Thyroid gland (tissue), 4 donors: ENCODE measurements around the gene COX19. TPM values are rescaled to one million over a fixed set of nuclear protein-coding genes. Genes with fewer than 3 reads are reported as not detected.
"Not testable (repeated sequence)": the region's sequence is repeated elsewhere in the genome, so short reads cannot be mapped to it uniquely, and the experiment has no call there.

Source experiments
- DNase-seq, 2 donors: peaks; one replicate each; pipeline ENCODE4 v3.0.0-alpha.2; 2019
- H3K27ac ChIP-seq, 3 donors: fragments of 200-600 bp; sonication (generic); 1 replicate in 2 of 3; 2 replicates in 1 of 3; pipeline ENCODE4 v1.5.1; 2016 to 2019; ENCODE audit warnings: mild to moderate bottlenecking in 1 of 3, moderate library complexity in 1 of 3
- H3K27me3 ChIP-seq: fragments of 200-600 bp; sonication (generic); one replicate; pipeline ENCODE4 v1.5.1; 2019
- H3K36me3 ChIP-seq, 2 donors: fragments of 200-600 bp; sonication (generic); one replicate each; pipeline ENCODE4 v1.5.1; 2016 to 2019
- H3K4me1 ChIP-seq, 2 donors: fragments of 200-600 bp; sonication (generic); one replicate each; pipeline ENCODE4 v1.5.1; 2017 to 2019
- H3K4me3 ChIP-seq, 3 donors: fragments of 200-600 bp; sonication (generic); replicated peaks in 1 of 3; 1 replicate in 2 of 3; 2 replicates in 1 of 3; pipeline ENCODE4 v1.5.1; 2016; ENCODE audit warnings: mild to moderate bottlenecking in 1 of 3
- H3K9me3 ChIP-seq: fragments of 200-600 bp; sonication (generic); one replicate; pipeline ENCODE4 v1.5.1; 2017
- POLR2A ChIP-seq, 2 donors: fragments of 450-650 bp; IDR thresholded peaks; one replicate each; pipeline ENCODE4 v1.6.1; 2017; ENCODE audit warnings: antibody characterized with exemption in 2 of 2, mild to moderate bottlenecking in 2 of 2, moderate library complexity in 1 of 2
- WGBS, 2 donors: methylation state at CpG; one replicate each; pipeline ENCODE4 v1.1.5; 2017; 5-methylcytosine and 5-hydroxymethylcytosine counted together
- intact Hi-C: fragments of 100-400 bp; cut with DNase I; formaldehyde crosslinking; loops from one replicate; pipeline ENCODE4 v1.15.1; 2023
- total RNA-seq, 4 donors: library from RNA; depleted of rRNA; stranded (reverse); fragments of >200 nt; gene quantifications; one replicate each; pipeline ENCODE4 v1.2.3, GENCODE V29; 2016
- TF ChIP-seq, protein P1 (sequence below), 6 experiments: fragments of 200-600 bp in 3 of 6; fragments of 450-650 bp in 3 of 6; sonication (generic) in 3 of 6; IDR thresholded peaks; one replicate each; pipeline ENCODE4 v1.5.1; 2016 to 2019; ENCODE audit warnings: antibody characterized with exemption in 6 of 6, mild to moderate bottlenecking in 2 of 6, inconsistent platforms in 1 of 6, moderate library complexity in 1 of 6

COX19 gene
- total RNA-seq, 4 donors from 2014 or later = 8.2 to 28.2 (median 17.8) TPM

DNA sequence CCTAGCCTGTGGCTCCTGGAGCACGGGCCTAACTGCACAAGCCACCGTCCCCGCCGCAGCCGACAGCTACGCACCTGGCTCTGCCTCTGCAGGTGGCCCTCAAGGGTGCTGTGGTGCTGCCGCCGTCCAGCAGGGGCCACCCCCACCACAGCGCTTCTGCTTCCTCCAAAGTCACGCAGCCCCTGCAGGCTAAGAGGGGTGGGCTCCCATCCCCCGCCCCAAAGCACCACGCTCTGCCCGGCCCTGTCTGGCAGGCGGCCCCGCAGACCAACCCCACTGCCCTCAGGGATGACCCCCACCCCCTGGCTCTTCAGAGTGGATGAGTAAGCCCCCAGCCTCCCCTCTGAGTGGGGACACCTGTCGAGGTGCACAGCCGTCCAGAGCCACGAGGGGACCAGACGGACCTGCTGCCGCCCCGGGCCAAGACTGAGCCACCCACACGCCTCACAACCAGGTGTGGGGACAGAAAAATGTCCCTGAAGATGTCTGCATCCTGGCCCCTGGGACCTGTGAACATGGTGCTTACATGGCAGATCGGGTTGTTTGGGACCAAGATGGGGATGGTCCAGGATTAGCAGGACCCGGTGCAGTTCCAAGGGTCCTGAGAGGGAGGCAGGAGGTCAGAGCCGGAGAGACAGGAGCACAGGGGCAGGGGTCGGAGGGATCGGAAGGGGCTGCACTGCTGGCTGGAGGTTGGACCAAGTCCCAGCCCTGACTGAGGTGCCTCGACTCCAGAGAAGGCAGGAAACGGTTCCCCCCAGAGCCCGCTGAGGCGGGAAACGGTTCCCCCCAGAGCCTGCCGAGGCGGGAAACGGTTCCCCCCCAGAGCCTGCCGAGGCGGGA, 11.9 kb downstream of the COX19 start:
- Histone ChIP-seq H3K27ac (no peak overlapping the region), H3K36me3 (peaks cover 9 to 22% of the 10 kb centered on the region in 2 donors), H3K4me3 (no peak overlapping the region), H3K4me1 (peaks cover 3 to 23% of the 10 kb centered on the region in 2 donors), H3K9me3 (no peaks in the 10 kb centered on the region), H3K27me3 (no peaks in the 10 kb centered on the region)
- DNase-seq = no peak
- intact Hi-C loops = no loop called here
- 31 to 51% methylated on average over 14 to 28 of the region's 37 CpGs for WGBS, 2 donors
- no peak for TF ChIP-seq POLR2A (IDR thresholded peaks at IDR 0.05)
- TF ChIP-seq, protein P1, sequence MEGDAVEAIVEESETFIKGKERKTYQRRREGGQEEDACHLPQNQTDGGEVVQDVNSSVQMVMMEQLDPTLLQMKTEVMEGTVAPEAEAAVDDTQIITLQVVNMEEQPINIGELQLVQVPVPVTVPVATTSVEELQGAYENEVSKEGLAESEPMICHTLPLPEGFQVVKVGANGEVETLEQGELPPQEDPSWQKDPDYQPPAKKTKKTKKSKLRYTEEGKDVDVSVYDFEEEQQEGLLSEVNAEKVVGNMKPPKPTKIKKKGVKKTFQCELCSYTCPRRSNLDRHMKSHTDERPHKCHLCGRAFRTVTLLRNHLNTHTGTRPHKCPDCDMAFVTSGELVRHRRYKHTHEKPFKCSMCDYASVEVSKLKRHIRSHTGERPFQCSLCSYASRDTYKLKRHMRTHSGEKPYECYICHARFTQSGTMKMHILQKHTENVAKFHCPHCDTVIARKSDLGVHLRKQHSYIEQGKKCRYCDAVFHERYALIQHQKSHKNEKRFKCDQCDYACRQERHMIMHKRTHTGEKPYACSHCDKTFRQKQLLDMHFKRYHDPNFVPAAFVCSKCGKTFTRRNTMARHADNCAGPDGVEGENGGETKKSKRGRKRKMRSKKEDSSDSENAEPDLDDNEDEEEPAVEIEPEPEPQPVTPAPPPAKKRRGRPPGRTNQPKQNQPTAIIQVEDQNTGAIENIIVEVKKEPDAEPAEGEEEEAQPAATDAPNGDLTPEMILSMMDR (IDR thresholded peaks at IDR 0.05) = no peak

DNA sequence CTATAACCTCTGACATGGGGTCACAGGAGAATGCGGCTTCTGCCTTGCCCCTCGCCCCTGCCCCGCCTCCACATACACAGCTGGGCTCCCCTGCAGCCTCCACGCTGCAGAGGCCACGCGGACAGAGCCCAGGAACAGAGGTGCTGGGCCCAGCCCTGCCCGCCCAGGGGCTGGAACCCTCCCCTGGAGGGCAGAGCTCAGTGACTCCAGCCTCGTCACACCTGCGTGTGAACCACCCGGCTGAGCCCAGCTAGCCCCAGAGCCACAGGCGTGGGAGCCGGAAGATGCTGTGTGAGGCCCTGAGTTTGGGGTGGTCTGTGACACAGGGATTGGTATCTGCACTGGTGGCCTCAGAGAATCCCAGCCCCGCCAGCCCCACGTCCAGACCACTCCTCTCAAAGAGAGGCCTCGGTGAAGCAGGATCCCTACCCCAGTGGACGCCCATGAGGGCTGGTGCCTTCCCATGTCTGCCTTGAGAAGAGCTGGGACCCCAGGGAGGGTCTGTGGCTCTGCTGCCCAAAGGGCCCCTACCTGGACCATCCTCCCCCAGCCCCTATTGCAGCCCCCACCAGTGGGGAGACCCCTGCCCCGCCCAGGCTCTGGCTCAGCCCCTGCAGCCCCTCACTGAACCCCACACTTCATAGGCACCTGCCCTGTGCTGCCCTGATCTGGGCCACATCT, 12.8 kb downstream of the COX19 start:
- Histone ChIP-seq H3K36me3 (peaks cover 0 to 13% of the 10 kb centered on the region in 2 donors), H3K27ac (no peak overlapping the region), H3K27me3 (no peaks in the 10 kb centered on the region), H3K4me1 (peaks cover 3 to 23% of the 10 kb centered on the region in 2 donors), H3K4me3 (no peak overlapping the region), H3K9me3 (no peaks in the 10 kb centered on the region)
- intact Hi-C loops = no loop called here
- 80 to 90% methylated on average over 2 to 7 of the region's 17 CpGs for WGBS, 2 donors
- no peak for DNase-seq
- TF ChIP-seq POLR2A (IDR thresholded peaks at IDR 0.05) = no peak
- TF ChIP-seq, protein P1 (IDR thresholded peaks at IDR 0.05) = no peak

DNA sequence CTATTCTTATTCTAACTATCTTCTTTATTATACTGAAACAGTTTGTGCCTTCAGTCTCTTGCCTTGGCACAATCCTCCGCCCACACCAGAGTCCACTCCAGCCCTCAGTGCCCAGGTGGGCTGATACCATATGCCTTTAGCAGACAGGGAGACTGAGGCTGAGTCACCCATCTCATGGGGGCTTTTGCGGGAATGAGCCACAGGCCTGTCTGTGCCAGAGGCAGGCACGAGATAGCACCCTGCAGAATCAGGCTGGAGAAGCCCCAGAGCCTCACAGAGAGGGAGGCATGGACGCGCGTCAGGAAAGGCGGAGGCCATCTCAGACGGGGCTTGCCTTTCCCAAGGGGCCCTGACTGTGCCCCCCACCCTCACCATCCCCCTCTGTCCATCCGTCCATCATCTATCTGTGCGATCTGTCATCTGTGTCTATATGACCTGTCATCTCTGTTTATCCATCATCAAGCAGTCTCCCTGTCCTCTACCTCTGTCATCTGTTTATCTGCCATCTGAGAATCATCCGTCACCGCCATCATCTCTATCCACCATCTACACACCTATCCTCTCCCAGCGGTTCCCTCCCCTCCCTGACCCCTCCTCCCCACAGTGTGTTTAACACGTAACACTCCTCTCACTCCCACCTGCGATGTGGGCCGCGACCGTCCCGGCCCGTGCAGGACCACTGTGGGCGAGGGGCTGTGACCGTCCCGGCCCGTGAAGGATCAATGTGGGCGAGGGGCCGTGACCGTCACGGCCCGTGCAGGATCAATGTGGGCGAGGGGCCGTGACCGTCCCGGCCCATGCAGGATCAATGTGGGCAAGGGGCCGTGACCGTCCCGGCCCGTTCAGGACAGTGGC, 13.6 kb downstream of the COX19 start:
- intact Hi-C loops = no loop called here
- Histone ChIP-seq H3K4me1 (peaks cover 3 to 23% of the 10 kb centered on the region in 2 donors), H3K27me3 (no peaks in the 10 kb centered on the region), H3K9me3 (no peaks in the 10 kb centered on the region), H3K36me3 (peaks cover 0 to 5% of the 10 kb centered on the region in 2 donors), H3K4me3 (no peak overlapping the region), H3K27ac (no peak overlapping the region)
- TF ChIP-seq, protein P1 (IDR thresholded peaks at IDR 0.05) = no peak
- no peak for TF ChIP-seq POLR2A (IDR thresholded peaks at IDR 0.05)
- 83 to 86% methylated on average over 29 to 37 of the region's 37 CpGs for WGBS, 2 donors
- DNase-seq = no peak

DNA sequence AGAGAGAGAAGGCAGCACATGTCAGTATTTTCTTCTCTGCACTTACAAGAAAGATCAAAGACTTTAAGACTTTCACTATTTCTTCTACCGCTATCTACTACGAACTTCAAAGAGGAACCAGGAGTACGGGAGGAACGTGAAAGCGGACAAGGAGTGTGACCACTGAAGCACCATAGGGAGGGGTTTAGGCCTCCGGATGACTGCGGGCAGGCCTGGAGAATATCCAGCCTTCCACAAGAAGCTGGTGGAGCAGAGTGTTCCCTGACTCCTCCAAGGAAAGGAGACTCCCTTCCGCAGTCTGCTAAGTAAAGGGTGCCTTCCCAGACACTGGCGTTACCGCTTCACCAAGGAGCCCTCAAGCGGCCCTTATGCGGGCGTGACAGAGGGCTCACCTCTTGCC, 14.4 kb downstream of the COX19 start:
- H3K36me3 ChIP-seq, H3K27ac ChIP-seq, H3K4me3 ChIP-seq, H3K27me3 ChIP-seq, intact Hi-C loops, H3K9me3 ChIP-seq: not testable (repeated sequence)
- DNase-seq = peak; percentile 82 to 85
- WGBS, 2 donors = 16 to 19% methylated on average over 13 of the region's 13 CpGs
- TF ChIP-seq POLR2A (IDR thresholded peaks at IDR 0.05) = peak in 1 of 2 donors; percentile 47
- H3K4me1 ChIP-seq = peaks cover 3 to 23% of the 10 kb centered on the region in 2 donors

DNA sequence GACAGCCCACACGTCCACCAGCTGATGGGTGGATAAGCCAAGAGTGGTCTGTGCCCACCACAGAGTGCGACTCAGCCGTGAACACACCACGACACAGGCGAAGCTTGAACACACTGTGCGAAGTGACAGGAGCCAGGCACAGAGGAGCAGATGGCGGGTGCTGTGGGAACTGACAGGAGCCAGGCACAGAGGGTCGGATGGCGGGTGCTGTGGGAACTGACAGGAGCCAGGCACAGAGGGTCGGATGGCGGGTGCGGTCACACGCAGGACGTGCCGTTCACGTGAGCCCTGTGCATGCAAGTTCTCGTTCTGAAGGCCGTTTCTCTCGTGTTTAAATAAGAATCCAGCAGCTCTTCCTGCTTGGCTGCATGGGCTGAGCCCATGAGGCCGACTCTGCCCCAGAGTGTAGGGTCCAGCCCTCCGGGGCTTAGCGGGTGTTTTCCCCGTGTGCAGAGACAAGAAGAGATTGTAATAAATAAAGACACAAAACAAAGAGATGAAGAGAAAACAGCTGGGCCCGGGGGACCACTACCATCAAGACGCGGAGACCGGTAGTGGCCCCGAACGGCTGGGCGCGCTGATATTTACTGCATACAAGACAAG, 15.0 kb downstream of the COX19 start:
- Histone ChIP-seq H3K36me3 (no peaks in the 10 kb centered on the region), H3K27ac (no peak overlapping the region), H3K27me3 (no peaks in the 10 kb centered on the region), H3K4me3 (no peak overlapping the region), H3K9me3 (no peaks in the 10 kb centered on the region), H3K4me1 (peaks cover 3 to 23% of the 10 kb centered on the region in 2 donors)
- DNase-seq = no peak
- intact Hi-C loops = no loop called here
- WGBS, 2 donors = 67 to 75% methylated on average over 22 to 31 of the region's 31 CpGs
- TF ChIP-seq, protein P1 (IDR thresholded peaks at IDR 0.05) = no peak
- TF ChIP-seq POLR2A (IDR thresholded peaks at IDR 0.05) = no peak

DNA sequence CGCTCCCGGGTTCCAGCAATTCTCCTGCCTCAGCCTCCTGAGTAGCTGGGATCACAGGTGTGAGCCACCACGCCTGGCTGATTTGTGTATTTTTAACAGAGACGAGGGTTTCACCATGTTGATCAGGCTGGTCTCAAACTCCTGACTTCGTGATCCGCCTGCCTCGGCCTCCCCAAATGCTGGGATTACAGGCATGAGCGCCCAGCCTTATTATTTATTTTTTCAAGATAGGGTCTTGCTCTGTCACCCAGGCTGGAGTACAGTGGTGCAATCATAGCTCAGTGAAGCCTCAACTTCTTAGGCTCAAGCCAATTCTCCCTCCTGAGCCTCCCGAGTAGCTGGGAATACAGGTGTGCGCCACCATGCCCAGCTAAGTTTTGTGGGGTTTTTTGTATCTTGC, 15.6 kb downstream of the COX19 start:
- H3K4me1 ChIP-seq = peaks cover 3 to 24% of the 10 kb centered on the region in 2 donors
- DNase-seq, H3K27ac ChIP-seq, H3K27me3 ChIP-seq, H3K4me3 ChIP-seq, H3K9me3 ChIP-seq, intact Hi-C loops, H3K36me3 ChIP-seq: not testable (repeated sequence)
- WGBS, 2 donors = 85 to 87% methylated on average over 10 of the region's 10 CpGs
